HEK293 (cell line): ENCODE measurements around the gene ZDHHC17.

Source experiments
- GLI2 ChIP-seq: fragments of 450-650 bp; formaldehyde crosslinking; IDR thresholded peaks from 2 replicates; pipeline ENCODE4; 2017; ENCODE audit warnings: missing biosample characterization, missing genetic modification characterization, low read depth, borderline replicate concordance
- GLI4 ChIP-seq: fragments of 450-650 bp; formaldehyde crosslinking; IDR thresholded peaks from 2 replicates; pipeline ENCODE4 v1.5.1; 2016; ENCODE audit warnings: missing biosample characterization, missing genetic modification characterization
- MEIS1 ChIP-seq: sonication (generic); formaldehyde crosslinking; IDR thresholded peaks from 2 replicates; pipeline ENCODE4 v1.8.1; 2022; ENCODE audit warnings: missing genetic modification reagents, mild to moderate bottlenecking, borderline replicate concordance
- PRDM1 ChIP-seq: fragments of 450-650 bp; formaldehyde crosslinking; IDR thresholded peaks from 2 replicates; pipeline ENCODE4; 2016; ENCODE audit warnings: missing biosample characterization, missing genetic modification characterization
- SCRT2 ChIP-seq: fragments of 450-650 bp; formaldehyde crosslinking; IDR thresholded peaks from 2 replicates; pipeline ENCODE4 v1.5.1; 2016; ENCODE audit warnings: missing biosample characterization, missing genetic modification characterization
- ZBTB1 ChIP-seq: fragments of 450-650 bp; formaldehyde crosslinking; IDR thresholded peaks from 2 replicates; pipeline ENCODE4 v1.5.1; 2016; ENCODE audit warnings: missing biosample characterization, missing genetic modification characterization
- ZBTB21 ChIP-seq: fragments of 450-650 bp; formaldehyde crosslinking; IDR thresholded peaks from 2 replicates; pipeline ENCODE4 v1.5.1; 2017; ENCODE audit warnings: missing biosample characterization, missing genetic modification characterization
- ZEB2 ChIP-seq: fragments of 450-650 bp; formaldehyde crosslinking; IDR thresholded peaks from 2 replicates; pipeline ENCODE4 v1.5.1; 2016; ENCODE audit warnings: missing biosample characterization, missing genetic modification characterization
- ZIC2 ChIP-seq: fragments of 450-650 bp; formaldehyde crosslinking; IDR thresholded peaks from 2 replicates; pipeline ENCODE4 v1.5.1; 2016; ENCODE audit warnings: missing biosample characterization, missing genetic modification characterization
- ZNF112 ChIP-seq: fragments of 450-650 bp; formaldehyde crosslinking; IDR thresholded peaks from 2 replicates; pipeline ENCODE4 v1.5.0; 2017; ENCODE audit warnings: missing biosample characterization, missing genetic modification characterization
- ZNF121 ChIP-seq: fragments of 450-650 bp; formaldehyde crosslinking; IDR thresholded peaks from 2 replicates; pipeline ENCODE4 v1.5.1; 2016; ENCODE audit warnings: missing biosample characterization, missing genetic modification characterization
- ZNF157 ChIP-seq: fragments of 450-650 bp; formaldehyde crosslinking; IDR thresholded peaks from 2 replicates; pipeline ENCODE4 v1.5.1; 2016; ENCODE audit warnings: missing biosample characterization, missing genetic modification characterization
- ZNF175 ChIP-seq: fragments of 450-650 bp; formaldehyde crosslinking; IDR thresholded peaks from 2 replicates; pipeline ENCODE4 v1.5.1; 2016; ENCODE audit warnings: missing biosample characterization, missing genetic modification characterization
- ZNF221 ChIP-seq: fragments of 450-650 bp; formaldehyde crosslinking; IDR thresholded peaks from 2 replicates; pipeline ENCODE4 v1.5.1; 2017; ENCODE audit warnings: missing biosample characterization, missing genetic modification characterization, borderline replicate concordance
- ZNF335 ChIP-seq: fragments of 450-650 bp; formaldehyde crosslinking; conservative IDR thresholded peaks from 2 replicates; pipeline ENCODE4 v1.5.1; 2016; ENCODE audit warnings: missing biosample characterization, missing genetic modification characterization
- ZNF394 ChIP-seq: fragments of 450-650 bp; formaldehyde crosslinking; IDR thresholded peaks from 2 replicates; pipeline ENCODE4 v1.5.1; 2016; ENCODE audit warnings: missing biosample characterization, missing genetic modification characterization, mild to moderate bottlenecking, moderate library complexity, borderline replicate concordance
- ZNF621 ChIP-seq: fragments of 450-650 bp; formaldehyde crosslinking; IDR thresholded peaks from 2 replicates; pipeline ENCODE4 v1.5.1; 2017; ENCODE audit warnings: missing biosample characterization, missing genetic modification characterization
- ZNF623 ChIP-seq: fragments of 450-650 bp; formaldehyde crosslinking; IDR thresholded peaks from 2 replicates; pipeline ENCODE4 v1.5.1; 2016; ENCODE audit warnings: missing biosample characterization, missing genetic modification characterization
- ZNF626 ChIP-seq: fragments of 450-650 bp; sonication (Bioruptor Pico); formaldehyde crosslinking; IDR thresholded peaks from 2 replicates; pipeline ENCODE4 v1.5.1; 2018; ENCODE audit warnings: missing biosample characterization, missing genetic modification characterization, inconsistent platforms
- ZNF664 ChIP-seq: fragments of 450-650 bp; formaldehyde crosslinking; IDR thresholded peaks from 2 replicates; pipeline ENCODE4 v1.5.1; 2016; ENCODE audit warnings: missing biosample characterization, missing genetic modification characterization
- ZNF776 ChIP-seq: fragments of 450-650 bp; formaldehyde crosslinking; IDR thresholded peaks from 2 replicates; pipeline ENCODE4 v1.5.0; 2017; ENCODE audit warnings: missing biosample characterization, missing genetic modification characterization, borderline replicate concordance
- ZNF837 ChIP-seq: fragments of 450-650 bp; formaldehyde crosslinking; IDR thresholded peaks from 2 replicates; pipeline ENCODE4 v1.5.1; 2016; ENCODE audit warnings: missing biosample characterization, missing genetic modification characterization
- ZSCAN30 ChIP-seq: fragments of 450-650 bp; IDR thresholded peaks from 2 replicates; pipeline ENCODE4 v1.5.1; 2018; ENCODE audit warnings: missing biosample characterization, mild to moderate bottlenecking, missing genetic modification characterization, moderate library complexity
- TF ChIP-seq, protein P1 (sequence below): fragments of 450-650 bp; formaldehyde crosslinking; IDR thresholded peaks from 2 replicates; pipeline ENCODE4 v1.5.1; 2016; ENCODE audit warnings: missing biosample characterization, missing genetic modification characterization, low read depth
- TF ChIP-seq, protein P2 (sequence below): fragments of 450-650 bp; formaldehyde crosslinking; IDR thresholded peaks from 2 replicates; pipeline ENCODE4 v1.5.1; 2017; ENCODE audit warnings: missing biosample characterization, missing genetic modification characterization
- TF ChIP-seq, protein P3 (sequence below): fragments of 450-650 bp; formaldehyde crosslinking; IDR thresholded peaks from 2 replicates; pipeline ENCODE4 v1.5.1; 2016; ENCODE audit warnings: missing biosample characterization, missing genetic modification characterization
- TF ChIP-seq, protein P4 (sequence below): fragments of 450-650 bp; formaldehyde crosslinking; conservative IDR thresholded peaks from 2 replicates; pipeline ENCODE4 v1.5.1; 2016; ENCODE audit warnings: low read depth, missing biosample characterization, missing genetic modification characterization
- TF ChIP-seq, protein P5 (sequence below): fragments of 450-650 bp; formaldehyde crosslinking; IDR thresholded peaks from 2 replicates; pipeline ENCODE4; 2016; ENCODE audit warnings: missing biosample characterization, missing genetic modification characterization

The ZDHHC17 gene

DNA sequence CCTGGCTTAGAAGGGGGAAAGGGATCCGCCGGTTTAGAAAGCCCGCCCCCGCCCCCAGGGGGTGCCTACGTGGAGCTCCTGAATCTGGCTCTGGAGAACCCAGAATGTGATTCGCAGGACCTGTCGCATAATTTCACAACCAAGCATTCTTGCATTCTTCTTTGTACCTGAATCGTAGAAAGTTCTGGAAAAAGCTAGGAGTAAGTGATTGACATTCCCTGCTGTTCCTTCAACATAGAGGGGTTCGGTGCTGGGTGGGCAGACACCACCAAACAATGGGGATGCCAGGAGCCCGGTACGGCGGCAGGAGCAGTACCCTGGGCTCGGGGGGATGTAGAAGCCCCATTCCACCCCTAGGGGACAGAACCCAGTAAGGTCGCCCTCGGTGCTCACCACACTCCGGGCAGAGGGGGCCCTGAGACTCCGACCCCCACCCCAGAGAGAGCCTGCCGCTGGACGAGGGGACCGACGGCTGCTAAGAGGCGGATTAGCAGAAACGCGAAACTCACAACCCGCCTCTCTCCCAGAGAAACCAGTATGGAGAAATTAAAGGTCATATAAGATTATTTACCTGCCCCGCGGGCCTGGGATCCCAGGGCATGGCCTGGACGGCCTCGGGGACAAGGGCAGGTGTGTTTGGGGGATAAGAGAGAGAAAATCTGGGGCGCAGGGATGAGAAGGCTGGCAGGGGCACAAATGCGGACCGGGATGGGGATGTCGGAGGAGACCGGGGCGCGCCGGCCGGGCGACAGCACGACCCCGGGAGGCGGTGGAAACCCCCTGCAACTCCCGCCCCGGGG, 114.4 kb downstream of the ZDHHC17 start (continued):
- TF ChIP-seq, protein P1, sequence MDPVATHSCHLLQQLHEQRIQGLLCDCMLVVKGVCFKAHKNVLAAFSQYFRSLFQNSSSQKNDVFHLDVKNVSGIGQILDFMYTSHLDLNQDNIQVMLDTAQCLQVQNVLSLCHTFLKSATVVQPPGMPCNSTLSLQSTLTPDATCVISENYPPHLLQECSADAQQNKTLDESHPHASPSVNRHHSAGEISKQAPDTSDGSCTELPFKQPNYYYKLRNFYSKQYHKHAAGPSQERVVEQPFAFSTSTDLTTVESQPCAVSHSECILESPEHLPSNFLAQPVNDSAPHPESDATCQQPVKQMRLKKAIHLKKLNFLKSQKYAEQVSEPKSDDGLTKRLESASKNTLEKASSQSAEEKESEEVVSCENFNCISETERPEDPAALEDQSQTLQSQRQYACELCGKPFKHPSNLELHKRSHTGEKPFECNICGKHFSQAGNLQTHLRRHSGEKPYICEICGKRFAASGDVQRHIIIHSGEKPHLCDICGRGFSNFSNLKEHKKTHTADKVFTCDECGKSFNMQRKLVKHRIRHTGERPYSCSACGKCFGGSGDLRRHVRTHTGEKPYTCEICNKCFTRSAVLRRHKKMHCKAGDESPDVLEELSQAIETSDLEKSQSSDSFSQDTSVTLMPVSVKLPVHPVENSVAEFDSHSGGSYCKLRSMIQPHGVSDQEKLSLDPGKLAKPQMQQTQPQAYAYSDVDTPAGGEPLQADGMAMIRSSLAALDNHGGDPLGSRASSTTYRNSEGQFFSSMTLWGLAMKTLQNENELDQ (tag by site-specific recombination), result no peak
- TF ChIP-seq SCRT2 (tag by site-specific recombination) (no peak), GLI4 (0 out of 2 replicates have a peak, but pooled peaks have one; percentile 29), ZSCAN30 (tag by site-specific recombination) (no peak), ZNF776 (tag by site-specific recombination) (no peak), ZEB2 (tag by site-specific recombination) (0 out of 2 replicates have a peak, but pooled peaks have one; percentile 10), GLI2 (tag by site-specific recombination) (no peak), ZNF394 (tag by site-specific recombination) (no peak), ZNF664 (no peak), ZNF621 (tag by site-specific recombination) (no peak), ZIC2 (peak; percentile 29; the same call in 1 of the 2 replicates), ZNF221 (tag by site-specific recombination) (no peak), ZNF837 (tag by site-specific recombination) (no peak), ZNF626 (no peak), ZNF121 (no peak), MEIS1 (CRISPR knock-in tag) (no peak), ZBTB21 (no peak), ZNF623 (no peak), ZNF335 (tag by site-specific recombination) (peak; percentile 83), ZBTB1 (tag by site-specific recombination) (no peak), ZNF112 (tag by site-specific recombination) (no peak), PRDM1 (tag by site-specific recombination) (peak; percentile 56; the same call in 1 of the 2 replicates), ZNF157 (tag by site-specific recombination) (no peak), ZNF175 (no peak)
- TF ChIP-seq, protein P2, sequence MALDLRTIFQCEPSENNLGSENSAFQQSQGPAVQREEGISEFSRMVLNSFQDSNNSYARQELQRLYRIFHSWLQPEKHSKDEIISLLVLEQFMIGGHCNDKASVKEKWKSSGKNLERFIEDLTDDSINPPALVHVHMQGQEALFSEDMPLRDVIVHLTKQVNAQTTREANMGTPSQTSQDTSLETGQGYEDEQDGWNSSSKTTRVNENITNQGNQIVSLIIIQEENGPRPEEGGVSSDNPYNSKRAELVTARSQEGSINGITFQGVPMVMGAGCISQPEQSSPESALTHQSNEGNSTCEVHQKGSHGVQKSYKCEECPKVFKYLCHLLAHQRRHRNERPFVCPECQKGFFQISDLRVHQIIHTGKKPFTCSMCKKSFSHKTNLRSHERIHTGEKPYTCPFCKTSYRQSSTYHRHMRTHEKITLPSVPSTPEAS, result no peak
- TF ChIP-seq, protein P3, sequence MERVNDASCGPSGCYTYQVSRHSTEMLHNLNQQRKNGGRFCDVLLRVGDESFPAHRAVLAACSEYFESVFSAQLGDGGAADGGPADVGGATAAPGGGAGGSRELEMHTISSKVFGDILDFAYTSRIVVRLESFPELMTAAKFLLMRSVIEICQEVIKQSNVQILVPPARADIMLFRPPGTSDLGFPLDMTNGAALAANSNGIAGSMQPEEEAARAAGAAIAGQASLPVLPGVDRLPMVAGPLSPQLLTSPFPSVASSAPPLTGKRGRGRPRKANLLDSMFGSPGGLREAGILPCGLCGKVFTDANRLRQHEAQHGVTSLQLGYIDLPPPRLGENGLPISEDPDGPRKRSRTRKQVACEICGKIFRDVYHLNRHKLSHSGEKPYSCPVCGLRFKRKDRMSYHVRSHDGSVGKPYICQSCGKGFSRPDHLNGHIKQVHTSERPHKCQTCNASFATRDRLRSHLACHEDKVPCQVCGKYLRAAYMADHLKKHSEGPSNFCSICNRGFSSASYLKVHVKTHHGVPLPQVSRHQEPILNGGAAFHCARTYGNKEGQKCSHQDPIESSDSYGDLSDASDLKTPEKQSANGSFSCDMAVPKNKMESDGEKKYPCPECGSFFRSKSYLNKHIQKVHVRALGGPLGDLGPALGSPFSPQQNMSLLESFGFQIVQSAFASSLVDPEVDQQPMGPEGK (tag by site-specific recombination), result no peak
- TF ChIP-seq, protein P4, sequence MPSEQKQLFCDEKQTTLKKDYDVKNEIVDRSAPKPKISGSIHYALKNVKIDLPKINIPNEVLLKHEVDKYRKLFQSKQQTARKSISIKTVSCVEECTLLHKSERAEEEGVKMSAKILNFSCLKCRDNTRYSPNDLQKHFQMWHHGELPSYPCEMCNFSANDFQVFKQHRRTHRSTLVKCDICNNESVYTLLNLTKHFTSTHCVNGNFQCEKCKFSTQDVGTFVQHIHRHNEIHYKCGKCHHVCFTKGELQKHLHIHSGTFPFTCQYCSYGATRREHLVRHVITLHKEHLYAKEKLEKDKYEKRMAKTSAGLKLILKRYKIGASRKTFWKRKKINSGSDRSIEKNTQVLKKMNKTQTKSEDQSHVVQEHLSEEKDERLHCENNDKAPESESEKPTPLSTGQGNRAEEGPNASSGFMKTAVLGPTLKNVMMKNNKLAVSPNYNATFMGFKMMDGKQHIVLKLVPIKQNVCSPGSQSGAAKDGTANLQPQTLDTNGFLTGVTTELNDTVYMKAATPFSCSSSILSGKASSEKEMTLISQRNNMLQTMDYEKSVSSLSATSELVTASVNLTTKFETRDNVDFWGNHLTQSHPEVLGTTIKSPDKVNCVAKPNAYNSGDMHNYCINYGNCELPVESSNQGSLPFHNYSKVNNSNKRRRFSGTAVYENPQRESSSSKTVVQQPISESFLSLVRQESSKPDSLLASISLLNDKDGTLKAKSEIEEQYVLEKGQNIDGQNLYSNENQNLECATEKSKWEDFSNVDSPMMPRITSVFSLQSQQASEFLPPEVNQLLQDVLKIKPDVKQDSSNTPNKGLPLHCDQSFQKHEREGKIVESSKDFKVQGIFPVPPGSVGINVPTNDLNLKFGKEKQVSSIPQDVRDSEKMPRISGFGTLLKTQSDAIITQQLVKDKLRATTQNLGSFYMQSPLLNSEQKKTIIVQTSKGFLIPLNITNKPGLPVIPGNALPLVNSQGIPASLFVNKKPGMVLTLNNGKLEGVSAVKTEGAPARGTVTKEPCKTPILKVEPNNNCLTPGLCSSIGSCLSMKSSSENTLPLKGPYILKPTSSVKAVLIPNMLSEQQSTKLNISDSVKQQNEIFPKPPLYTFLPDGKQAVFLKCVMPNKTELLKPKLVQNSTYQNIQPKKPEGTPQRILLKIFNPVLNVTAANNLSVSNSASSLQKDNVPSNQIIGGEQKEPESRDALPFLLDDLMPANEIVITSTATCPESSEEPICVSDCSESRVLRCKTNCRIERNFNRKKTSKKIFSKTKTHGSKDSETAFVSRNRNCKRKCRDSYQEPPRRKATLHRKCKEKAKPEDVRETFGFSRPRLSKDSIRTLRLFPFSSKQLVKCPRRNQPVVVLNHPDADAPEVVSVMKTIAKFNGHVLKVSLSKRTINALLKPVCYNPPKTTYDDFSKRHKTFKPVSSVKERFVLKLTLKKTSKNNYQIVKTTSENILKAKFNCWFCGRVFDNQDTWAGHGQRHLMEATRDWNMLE (tag by site-specific recombination), result no peak
- TF ChIP-seq, protein P5, sequence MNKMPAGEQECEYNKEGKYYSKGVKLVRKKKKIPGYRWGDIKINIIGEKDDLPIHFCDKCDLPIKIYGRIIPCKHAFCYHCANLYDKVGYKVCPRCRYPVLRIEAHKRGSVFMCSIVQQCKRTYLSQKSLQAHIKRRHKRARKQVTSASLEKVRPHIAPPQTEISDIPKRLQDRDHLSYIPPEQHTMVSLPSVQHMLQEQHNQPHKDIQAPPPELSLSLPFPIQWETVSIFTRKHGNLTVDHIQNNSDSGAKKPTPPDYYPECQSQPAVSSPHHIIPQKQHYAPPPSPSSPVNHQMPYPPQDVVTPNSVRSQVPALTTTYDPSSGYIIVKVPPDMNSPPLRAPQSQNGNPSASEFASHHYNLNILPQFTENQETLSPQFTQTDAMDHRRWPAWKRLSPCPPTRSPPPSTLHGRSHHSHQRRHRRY (tag by site-specific recombination), result no peak
